GM13976 (cell line): ENCODE measurements around the gene ZSWIM5.

ENCODE experiments used
- DNase-seq: peaks from one replicate; pipeline ENCODE4 v3.0.0; 2012; ENCODE audit warnings: low spot score
- in situ Hi-C: fragments of 300-500 bp; cut with MboI; formaldehyde crosslinking; loops from one replicate; pipeline ENCODE4 v1.12.0; 2022; ENCODE audit warnings: low sequenced_read_pairs, mixed read lengths, inconsistent platforms; ENCODE audit not compliant: unreplicated experiment
- TF ChIP-seq, protein P1 (sequence below): IDR thresholded peaks from 2 replicates; pipeline ENCODE4 v1.5.1; 2012; ENCODE audit warnings: borderline replicate concordance, mild to moderate bottlenecking; ENCODE audit not compliant: insufficient read depth; ENCODE audit errors: extremely low read depth, missing control alignments, control extremely low read depth

Gene ZSWIM5

DNA sequence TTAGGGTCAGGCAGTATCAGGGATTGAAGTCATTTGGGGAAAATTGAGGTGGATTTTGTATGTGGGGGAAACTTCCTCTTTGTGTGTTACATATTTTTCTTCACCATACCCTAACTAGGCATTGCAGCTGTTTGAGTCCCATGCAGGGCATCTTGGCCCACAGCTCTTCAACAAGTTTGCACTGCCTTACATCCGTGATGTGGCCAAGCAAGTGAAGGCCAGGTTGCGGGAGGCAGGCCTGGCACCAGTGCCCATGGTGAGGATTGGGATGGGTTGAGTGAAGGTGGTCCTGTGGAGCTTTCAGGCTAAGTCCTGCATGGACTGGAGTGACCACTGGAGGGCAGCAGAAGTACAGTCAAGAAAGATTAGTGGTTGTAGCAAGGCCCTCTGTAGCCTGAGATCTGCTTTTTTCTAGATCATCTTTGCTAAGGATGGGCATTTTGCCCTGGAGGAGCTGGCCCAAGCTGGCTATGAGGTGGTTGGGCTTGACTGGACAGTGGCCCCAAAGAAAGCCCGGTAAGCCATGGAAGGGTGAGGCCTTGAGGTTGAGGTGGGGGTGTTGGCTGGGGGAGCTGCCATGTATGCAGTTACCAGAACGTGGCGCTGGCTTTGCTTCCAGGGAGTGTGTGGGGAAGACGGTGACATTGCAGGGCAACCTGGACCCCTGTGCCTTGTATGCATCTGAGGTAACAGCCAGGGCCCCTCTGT, 191.9 kb downstream of the ZSWIM5 start:
- TF ChIP-seq, protein P1, sequence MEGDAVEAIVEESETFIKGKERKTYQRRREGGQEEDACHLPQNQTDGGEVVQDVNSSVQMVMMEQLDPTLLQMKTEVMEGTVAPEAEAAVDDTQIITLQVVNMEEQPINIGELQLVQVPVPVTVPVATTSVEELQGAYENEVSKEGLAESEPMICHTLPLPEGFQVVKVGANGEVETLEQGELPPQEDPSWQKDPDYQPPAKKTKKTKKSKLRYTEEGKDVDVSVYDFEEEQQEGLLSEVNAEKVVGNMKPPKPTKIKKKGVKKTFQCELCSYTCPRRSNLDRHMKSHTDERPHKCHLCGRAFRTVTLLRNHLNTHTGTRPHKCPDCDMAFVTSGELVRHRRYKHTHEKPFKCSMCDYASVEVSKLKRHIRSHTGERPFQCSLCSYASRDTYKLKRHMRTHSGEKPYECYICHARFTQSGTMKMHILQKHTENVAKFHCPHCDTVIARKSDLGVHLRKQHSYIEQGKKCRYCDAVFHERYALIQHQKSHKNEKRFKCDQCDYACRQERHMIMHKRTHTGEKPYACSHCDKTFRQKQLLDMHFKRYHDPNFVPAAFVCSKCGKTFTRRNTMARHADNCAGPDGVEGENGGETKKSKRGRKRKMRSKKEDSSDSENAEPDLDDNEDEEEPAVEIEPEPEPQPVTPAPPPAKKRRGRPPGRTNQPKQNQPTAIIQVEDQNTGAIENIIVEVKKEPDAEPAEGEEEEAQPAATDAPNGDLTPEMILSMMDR, result peak; percentile 84
- in situ Hi-C loops, result loop anchor here (5.0 to 10.0 kb wide), 2 partner anchors 283 to 480 kb away; partner anchors contain the start of gene TESK2
- peak; percentile 80 for DNase-seq

GRCh38 chr1:45013551-45014209, 192.7 kb downstream of the ZSWIM5 start:
- DNase-seq, result no peak
- in situ Hi-C loops, result loop anchor here (10.0 kb wide), 1 partner anchor 481 kb away; the partner anchor contains the start of gene TESK2
- TF ChIP-seq, protein P1, result no peak

GRCh38 chr1:45012639-45013278, 193.6 kb downstream of the ZSWIM5 start:
- DNase-seq, result peak; percentile 41
- in situ Hi-C loops, result loop anchor here (10.0 kb wide), 1 partner anchor 482 kb away; the partner anchor contains the start of gene TESK2
- TF ChIP-seq, protein P1, result no peak

GRCh38 chr1:45011837-45012638, 194.4 kb downstream of the ZSWIM5 start, which contains the start of gene UROD:
Gene UROD, plus strand, starts transcription at chr1:45012254. Its CDS starts 12 bp downstream, at chr1:45012266.
- peak; percentile 94 for DNase-seq
- in situ Hi-C loops, result loop anchor here (10.0 kb wide), 1 partner anchor 483 kb away; the partner anchor contains the start of gene TESK2
- TF ChIP-seq, protein P1, result no peak

GRCh38 chr1:45010855-45011811, 195.3 kb downstream of the ZSWIM5 start, which contains the start of gene HECTD3:
Gene HECTD3, minus strand, starts transcription at chr1:45011324. Its CDS starts 67 bp downstream, at chr1:45011257.
- in situ Hi-C loops, result loop anchor here (10.0 kb wide), 1 partner anchor 484 kb away; the partner anchor contains the start of gene TESK2
- TF ChIP-seq, protein P1, result no peak

More at GRCh38 chr1:45010855-45011811, 195.3 kb downstream of the ZSWIM5 start, which contains the start of gene HECTD3:
- DNase-seq, result peak; percentile 89
